ENCODE measurements around the gene FOXP1. TPM values are rescaled to one million over a fixed set of nuclear protein-coding genes. Genes with fewer than 3 reads are reported as not detected.
A peak's percentile ranks its signal among the peaks of the same experiment; 100 is the strongest.

The FOXP1 gene
- total and polyA plus RNA-seq, 7 experiments from 2014 or later = 104 to 537 (median 444) TPM

GRCh38 chr3:71378509-71378908 lies 205.0 kb downstream of the FOXP1 start:
- Histone ChIP-seq H3K4me1 (ENCODE audit: control insufficient read depth in 2 of 2, insufficient read depth in 2 of 2, low read length in 2 of 2) (peaks cover 10 to 64% of the 10 kb centered on the region in 2 donors), H3K4me3 (ENCODE audit: low read length) (no peak overlapping the region), H3K9me3 (ENCODE audit: control insufficient read depth in 2 of 3, low read length in 3 of 3) (no peaks in the 10 kb centered on the region), H3K27ac (ENCODE audit: low read depth, low read length) (no peak overlapping the region), H3K27me3 (ENCODE audit: control insufficient read depth in 2 of 2, insufficient read depth in 2 of 2, low read length in 2 of 2) (no peaks in the 10 kb centered on the region), H3K36me3 (ENCODE audit: control insufficient read depth in 2 of 3, insufficient read depth in 3 of 3, low read length in 3 of 3) (no peaks in the 10 kb centered on the region)
- intact Hi-C loops (cut with micrococcal nuclease) = no loop called here
- CTCF ChIA-PET = no interaction called here
- Mint-ChIP-seq H3K4me3 (peak overlapping the region in 3 of 10 donors; percentile 23 to 37 (median 29)), H3K27me3 (peaks cover 0 to 18% (median 0%) of the 10 kb centered on the region in 5 donors), H3K4me1 (peaks cover 3 to 95% (median 87%) of the 10 kb centered on the region in 7 donors), H3K9me3 (peaks cover 0 to 2% (median 0%) of the 10 kb centered on the region in 11 donors), H3K27ac (peak overlapping the region in 7 of 9 donors; percentile 22 to 83 (median 71)), H3K36me3 (peaks cover 3 to 61% (median 23%) of the 10 kb centered on the region in 5 donors)
- ATAC-seq = no peak
- no peak for DNase-seq
- POLR2A ChIA-PET = no interaction called here

GRCh38 chr3:71376911-71377310 lies 206.6 kb downstream of the FOXP1 start:
- POLR2A ChIA-PET = interaction anchor here (1.1 kb wide), 1 partner anchor 38 kb away, joined by 3 read pairs; no protein-coding TSS in a partner anchor

GRCh38 chr3:71376503-71376902 lies 207.0 kb downstream of the FOXP1 start:
- Histone ChIP-seq H3K27ac (ENCODE audit: low read depth, low read length) (no peak overlapping the region), H3K4me3 (ENCODE audit: low read length) (no peak overlapping the region), H3K9me3 (ENCODE audit: control insufficient read depth in 2 of 3, low read length in 3 of 3) (no peaks in the 10 kb centered on the region), H3K27me3 (ENCODE audit: control insufficient read depth in 2 of 2, insufficient read depth in 2 of 2, low read length in 2 of 2) (no peaks in the 10 kb centered on the region), H3K4me1 (ENCODE audit: control insufficient read depth in 2 of 2, insufficient read depth in 2 of 2, low read length in 2 of 2) (peaks cover 19 to 69% of the 10 kb centered on the region in 2 donors), H3K36me3 (ENCODE audit: control insufficient read depth in 2 of 3, insufficient read depth in 3 of 3, low read length in 3 of 3) (no peaks in the 10 kb centered on the region)
- Mint-ChIP-seq H3K27me3 (peaks cover 0 to 29% (median 0%) of the 10 kb centered on the region in 5 donors), H3K36me3 (peaks cover 4 to 41% (median 17%) of the 10 kb centered on the region in 5 donors), H3K4me1 (peaks cover 10 to 95% (median 89%) of the 10 kb centered on the region in 7 donors), H3K27ac (peak overlapping the region in 6 of 9 donors; percentile 20 to 100 (median 94)), H3K4me3 (peak overlapping the region in 3 of 10 donors; percentile 6 to 59 (median 39)), H3K9me3 (peaks cover 0 to 5% (median 0%) of the 10 kb centered on the region in 11 donors)
- ATAC-seq = no peak
- CTCF ChIA-PET = no interaction called here
- intact Hi-C loops (cut with micrococcal nuclease) = no loop called here
- no peak for DNase-seq
- POLR2A ChIA-PET = interaction anchor here (1.1 kb wide), 1 partner anchor 11 kb away, joined by 6 read pairs; no protein-coding TSS in a partner anchor

More at GRCh38 chr3:71376911-71377310, 206.6 kb downstream of the FOXP1 start:
- Mint-ChIP-seq H3K4me3 (peak overlapping the region in 3 of 10 donors; percentile 6 to 59 (median 39)), H3K36me3 (peaks cover 4 to 45% (median 17%) of the 10 kb centered on the region in 5 donors), H3K9me3 (peaks cover 0 to 2% (median 0%) of the 10 kb centered on the region in 11 donors), H3K4me1 (peaks cover 10 to 95% (median 89%) of the 10 kb centered on the region in 7 donors), H3K27ac (peak overlapping the region in 3 of 9 donors; percentile 68 to 100 (median 95)), H3K27me3 (peaks cover 0 to 29% (median 0%) of the 10 kb centered on the region in 5 donors)
- H3K4me3 ChIP-seq (ENCODE audit: low read length) = no peak overlapping the region
- CTCF ChIA-PET = no interaction called here
- no peaks in the 10 kb centered on the region for H3K36me3 ChIP-seq (ENCODE audit: control insufficient read depth in 2 of 3, insufficient read depth in 3 of 3, low read length in 3 of 3)
- H3K4me1 ChIP-seq (ENCODE audit: control insufficient read depth in 2 of 2, insufficient read depth in 2 of 2, low read length in 2 of 2) = peaks cover 19 to 64% of the 10 kb centered on the region in 2 donors
- no peaks in the 10 kb centered on the region for H3K27me3 ChIP-seq (ENCODE audit: control insufficient read depth in 2 of 2, insufficient read depth in 2 of 2, low read length in 2 of 2)
- intact Hi-C loops (cut with micrococcal nuclease) = no loop called here
- no peak overlapping the region for H3K27ac ChIP-seq (ENCODE audit: low read depth, low read length)
- ATAC-seq (no peak), DNase-seq (no peak)
- H3K9me3 ChIP-seq (ENCODE audit: control insufficient read depth in 2 of 3, low read length in 3 of 3) = no peaks in the 10 kb centered on the region

- Histone ChIP-seq H3K4me1 (ENCODE audit: control insufficient read depth in 2 of 2, insufficient read depth in 2 of 2, low read length in 2 of 2) (peaks cover 19 to 88% of the 10 kb centered on the region in 2 donors), H3K9me3 (ENCODE audit: control insufficient read depth in 2 of 3, low read length in 3 of 3) (no peaks in the 10 kb centered on the region), H3K27ac (ENCODE audit: low read depth, low read length) (peak overlapping the region; percentile 88), H3K27me3 (ENCODE audit: control insufficient read depth in 2 of 2, insufficient read depth in 2 of 2, low read length in 2 of 2) (no peaks in the 10 kb centered on the region), H3K4me3 (ENCODE audit: low read length) (no peak overlapping the region), H3K36me3 (ENCODE audit: control insufficient read depth in 2 of 3, insufficient read depth in 3 of 3, low read length in 3 of 3) (no peaks in the 10 kb centered on the region)
- peaks cover 0 to 5% (median 0%) of the 10 kb centered on the region in 11 donors for H3K9me3 Mint-ChIP-seq
- no peak for ATAC-seq
- peaks cover 0 to 33% (median 0%) of the 10 kb centered on the region in 5 donors for H3K27me3 Mint-ChIP-seq
- peaks cover 4 to 43% (median 16%) of the 10 kb centered on the region in 5 donors for H3K36me3 Mint-ChIP-seq
- ChIA-PET CTCF (interaction anchor here (0.6 to 1.5 kb wide), 3 partner anchors 10 to 136 kb away, joined by 3 to 4 read pairs (median 3); no protein-coding TSS in a partner anchor), POLR2A (interaction anchor here (0.7 to 4.2 kb wide), 8 partner anchors 10 to 93 kb away, joined by 3 to 21 read pairs (median 3); no protein-coding TSS in a partner anchor)
- peak overlapping the region in 6 of 10 donors; percentile 5 to 59 (median 28) for H3K4me3 Mint-ChIP-seq
- H3K27ac Mint-ChIP-seq = peak overlapping the region in 8 of 9 donors; percentile 88 to 100 (median 96)
- intact Hi-C loops (cut with micrococcal nuclease) = loop anchor here in 1 of 2 donors (5.0 kb wide), 1 partner anchor 37 kb away; no protein-coding TSS in a partner anchor
- DNase-seq = no peak
- peaks cover 10 to 99% (median 94%) of the 10 kb centered on the region in 7 donors for H3K4me1 Mint-ChIP-seq
Measured at GRCh38 chr3:71374582-71374981, 208.9 kb downstream of the FOXP1 start.

GRCh38 chr3:71372911-71373637 lies 210.5 kb downstream of the FOXP1 start:
- H3K27ac Mint-ChIP-seq = peak overlapping the region; percentile 16 to 100 (median 96)
- Histone ChIP-seq H3K27ac (ENCODE audit: low read depth, low read length) (peak overlapping the region; percentile 88), H3K27me3 (ENCODE audit: control insufficient read depth in 2 of 2, insufficient read depth in 2 of 2, low read length in 2 of 2) (no peaks in the 10 kb centered on the region), H3K4me1 (ENCODE audit: control insufficient read depth in 2 of 2, insufficient read depth in 2 of 2, low read length in 2 of 2) (peaks cover 19 to 85% of the 10 kb centered on the region in 2 donors), H3K9me3 (ENCODE audit: control insufficient read depth in 2 of 3, low read length in 3 of 3) (no peaks in the 10 kb centered on the region), H3K36me3 (ENCODE audit: control insufficient read depth in 2 of 3, insufficient read depth in 3 of 3, low read length in 3 of 3) (no peaks in the 10 kb centered on the region), H3K4me3 (ENCODE audit: low read length) (peak overlapping the region; percentile 42)
- POLR2A ChIA-PET = interaction anchor here (0.7 to 4.2 kb wide), 19 partner anchors 9 to 117 kb away, joined by 3 to 21 read pairs (median 3); no protein-coding TSS in a partner anchor
- DNase-seq (peak in 7 of 9 donors; percentile 79 to 95 (median 90)), ATAC-seq (peak; percentile 94)
- H3K4me3 Mint-ChIP-seq = peak overlapping the region; percentile 28 to 87 (median 69)
- intact Hi-C loops (cut with micrococcal nuclease) = loop anchor here in 1 of 2 donors (1.0 to 5.0 kb wide), 12 partner anchors 8 to 308 kb away; no protein-coding TSS in a partner anchor
- peaks cover 0 to 38% (median 8%) of the 10 kb centered on the region in 5 donors for H3K36me3 Mint-ChIP-seq
- peaks cover 0 to 5% (median 0%) of the 10 kb centered on the region in 11 donors for H3K9me3 Mint-ChIP-seq
- CTCF ChIA-PET = interaction anchor here (0.6 to 1.5 kb wide), 7 partner anchors 9 to 364 kb away, joined by 3 to 6 read pairs (median 3); no protein-coding TSS in a partner anchor
- peaks cover 0 to 37% (median 0%) of the 10 kb centered on the region in 5 donors for H3K27me3 Mint-ChIP-seq
- peaks cover 10 to 95% (median 90%) of the 10 kb centered on the region in 7 donors for H3K4me1 Mint-ChIP-seq

- Histone ChIP-seq H3K4me1 (ENCODE audit: control insufficient read depth in 2 of 2, insufficient read depth in 2 of 2, low read length in 2 of 2) (peaks cover 19 to 82% of the 10 kb centered on the region in 2 donors), H3K27ac (ENCODE audit: low read depth, low read length) (peak overlapping the region; percentile 88), H3K36me3 (ENCODE audit: control insufficient read depth in 2 of 3, insufficient read depth in 3 of 3, low read length in 3 of 3) (no peaks in the 10 kb centered on the region), H3K4me3 (ENCODE audit: low read length) (peak overlapping the region; percentile 42), H3K9me3 (ENCODE audit: control insufficient read depth in 2 of 3, low read length in 3 of 3) (no peaks in the 10 kb centered on the region), H3K27me3 (ENCODE audit: control insufficient read depth in 2 of 2, insufficient read depth in 2 of 2, low read length in 2 of 2) (no peaks in the 10 kb centered on the region)
- H3K4me3 Mint-ChIP-seq = peak overlapping the region; percentile 28 to 87 (median 69)
- ChIA-PET POLR2A (interaction anchor here (0.7 to 4.2 kb wide), 17 partner anchors 8 to 117 kb away, joined by 3 to 21 read pairs (median 3); no protein-coding TSS in a partner anchor), CTCF (interaction anchor here (0.7 to 1.5 kb wide), 5 partner anchors 10 to 325 kb away, joined by 3 to 6 read pairs (median 3); no protein-coding TSS in a partner anchor)
- H3K36me3 Mint-ChIP-seq = peaks cover under 1 to 36% (median 11%) of the 10 kb centered on the region in 5 donors
- ATAC-seq (peak; percentile 13), DNase-seq (no peak)
- peaks cover 0 to 5% (median 0%) of the 10 kb centered on the region in 11 donors for H3K9me3 Mint-ChIP-seq
- H3K27me3 Mint-ChIP-seq = peaks cover 0 to 36% (median 0%) of the 10 kb centered on the region in 5 donors
- H3K4me1 Mint-ChIP-seq = peaks cover 10 to 93% (median 88%) of the 10 kb centered on the region in 7 donors
- intact Hi-C loops (cut with micrococcal nuclease) = loop anchor here in 1 of 2 donors (1.0 to 5.0 kb wide), 5 partner anchors 35 to 308 kb away; no protein-coding TSS in a partner anchor
- peak overlapping the region in 8 of 9 donors; percentile 88 to 100 (median 97) for H3K27ac Mint-ChIP-seq
Measured at GRCh38 chr3:71372241-71372768, 211.2 kb downstream of the FOXP1 start.

Data from naive thymus-derived CD4-positive, alpha-beta T cell (primary cell).